Limb (tissue), 2 donors: Measurements from ENCODE around the gene ITGB5.

Experiments
- DNase-seq, 2 donors: peaks; one replicate each; pipeline ENCODE4 v3.0.0-alpha.2; 2016; ENCODE audit errors: extremely low spot score in 2 of 2

The ITGB5 gene

DNA sequence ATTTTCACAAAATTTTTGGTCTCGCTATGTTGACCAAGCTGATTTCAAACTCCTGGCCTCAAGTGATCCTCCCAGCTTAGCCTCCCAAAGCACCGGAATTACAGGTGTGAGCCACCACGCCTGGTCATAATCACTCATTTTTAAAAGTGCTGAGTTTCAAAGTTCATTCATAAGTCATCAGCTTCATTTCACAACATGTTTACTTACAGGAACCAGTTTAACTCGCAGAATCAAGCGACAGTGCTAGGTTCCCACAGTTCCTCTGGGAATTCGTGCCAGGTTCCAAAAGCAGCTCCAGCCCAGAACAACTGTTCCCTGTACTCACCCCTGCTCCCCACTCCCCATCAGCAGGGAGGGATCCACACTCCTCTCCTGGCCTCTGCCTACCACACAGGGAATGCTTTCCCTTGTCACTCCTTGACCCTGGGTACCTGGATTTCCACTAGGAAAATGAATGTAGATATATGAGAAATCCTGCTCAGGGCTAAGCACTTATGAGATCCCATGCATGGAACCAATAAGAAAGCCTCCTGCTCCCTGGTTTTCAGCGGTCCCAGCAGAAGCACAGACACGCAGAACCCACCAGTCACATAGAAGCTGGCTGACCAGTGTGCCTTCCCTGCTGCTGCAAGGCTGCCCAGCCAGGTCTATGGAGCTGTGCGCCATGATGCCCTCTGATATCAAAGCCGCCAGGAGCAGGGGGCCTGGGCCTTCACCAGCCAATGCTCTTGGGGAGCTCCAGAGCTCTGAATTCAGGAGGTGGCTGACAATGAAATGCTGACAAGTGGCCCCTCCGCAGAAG lies 72.3 kb downstream of the ITGB5 start:
- DNase-seq: peak in 1 of 2 donors; percentile 18

GRCh38 chr3:124813541-124813940 lies 73.6 kb downstream of the ITGB5 start:
- no peak for DNase-seq

DNA sequence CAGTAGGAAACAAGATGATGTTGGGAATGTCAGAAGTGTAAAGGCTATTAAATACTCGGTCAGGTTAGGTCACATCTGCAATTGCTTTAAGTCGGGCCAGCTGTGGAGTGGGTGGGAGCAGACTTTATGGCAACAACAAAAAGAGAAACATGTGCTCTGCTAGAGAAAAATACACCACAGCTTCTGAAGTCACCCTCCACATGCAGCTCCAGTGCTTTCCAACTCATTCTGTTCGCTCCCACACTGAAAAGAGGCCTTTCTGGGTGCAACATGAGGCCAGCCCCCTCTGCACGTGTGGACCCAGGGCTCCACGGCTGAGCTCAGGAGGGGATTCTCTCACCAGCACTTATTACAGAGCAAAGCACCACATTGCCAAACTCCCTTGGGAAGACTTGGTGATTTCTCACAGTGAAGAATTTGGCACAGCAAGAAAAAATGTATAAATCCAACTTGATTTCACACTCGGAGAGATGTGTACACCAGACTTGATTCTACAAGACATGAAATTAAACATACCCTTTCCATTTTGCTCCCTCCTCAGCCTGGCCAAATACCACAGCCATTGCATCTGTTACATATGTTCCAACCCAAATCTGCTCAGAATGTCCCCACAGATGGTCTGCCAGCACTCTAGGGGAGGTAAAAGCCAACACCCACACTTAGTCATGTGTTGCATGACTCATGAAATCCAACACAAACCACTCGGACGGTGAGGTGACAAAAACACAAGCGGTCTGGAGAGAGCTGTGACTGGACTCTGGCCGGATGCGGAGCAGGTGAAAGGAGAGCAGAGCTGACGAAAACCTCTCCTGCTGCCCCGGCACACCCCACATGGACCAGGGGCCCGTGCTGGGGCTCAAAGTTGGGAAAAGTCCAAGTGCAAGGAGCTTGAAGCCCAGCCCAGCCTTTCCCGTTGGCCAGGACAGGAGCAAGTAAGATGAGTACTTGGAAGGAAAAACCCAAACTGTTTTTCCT lies 74.6 kb downstream of the ITGB5 start:
- peak; percentile 80 to 86 for DNase-seq

- DNase-seq: no peak
Measured at GRCh38 chr3:124811436-124811835, 75.7 kb downstream of the ITGB5 start.

DNA sequence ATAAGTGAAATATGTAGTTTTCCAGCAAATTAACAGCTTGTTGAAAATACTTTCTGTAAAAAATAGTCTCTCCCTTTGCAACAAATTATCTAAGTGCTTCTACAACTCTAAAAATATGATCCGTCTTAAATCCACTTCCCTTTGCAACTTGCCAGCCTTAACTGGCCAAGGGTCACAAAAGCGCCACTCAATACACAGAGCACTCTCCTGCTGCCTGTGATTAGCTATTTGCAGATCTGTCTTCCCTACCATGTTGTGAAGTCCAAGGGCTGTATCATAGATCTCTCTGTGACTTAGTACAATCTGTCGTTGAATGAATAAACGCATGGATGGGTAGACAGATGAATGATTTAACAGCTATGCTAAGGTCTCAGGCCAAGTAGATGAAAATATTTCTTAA lies 76.2 kb downstream of the ITGB5 start:
- no peak for DNase-seq

- DNase-seq: no peak
Measured at GRCh38 chr3:124809039-124809438, 78.1 kb downstream of the ITGB5 start.

DNA sequence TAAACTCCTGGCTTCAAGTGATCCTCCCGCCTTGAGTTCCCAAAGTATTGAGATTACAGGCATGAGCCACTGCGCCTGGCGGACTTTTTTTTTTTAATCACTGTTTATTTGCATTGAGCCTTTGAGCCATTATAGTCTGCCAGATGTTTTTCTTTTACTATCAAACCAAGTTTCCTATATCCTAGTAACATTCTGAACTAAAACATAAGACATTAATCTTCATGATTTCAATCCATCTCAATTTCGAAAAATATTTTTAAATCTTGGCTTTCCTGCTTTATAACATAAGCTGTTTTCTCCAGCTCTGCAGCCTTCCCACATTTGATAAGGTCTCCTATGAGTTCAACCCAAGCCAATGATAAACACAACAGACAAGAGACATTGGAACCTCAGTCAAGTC lies 81.5 kb downstream of the ITGB5 start:
- no peak for DNase-seq

DNA sequence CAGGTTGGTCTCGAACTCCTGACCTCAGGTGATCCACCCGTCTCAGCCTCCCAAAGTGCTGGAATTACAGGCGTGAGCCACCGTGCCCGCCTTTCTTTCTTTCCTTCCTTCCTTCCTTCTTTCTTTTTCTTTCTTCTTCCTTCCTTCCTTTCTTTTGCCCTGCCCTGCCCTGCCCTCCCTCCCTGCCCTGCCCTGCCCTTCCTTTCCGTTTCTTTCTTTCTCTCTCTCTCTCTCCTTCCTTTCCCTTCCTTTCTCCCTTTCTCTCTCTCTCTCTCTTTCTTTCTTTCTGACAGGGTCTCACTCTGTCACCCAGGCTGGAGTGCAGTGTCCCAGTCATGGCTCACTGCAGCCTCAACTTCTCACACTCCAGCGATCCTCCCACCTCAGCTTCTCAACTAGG lies 82.3 kb downstream of the ITGB5 start:
- DNase-seq: no peak

DNA sequence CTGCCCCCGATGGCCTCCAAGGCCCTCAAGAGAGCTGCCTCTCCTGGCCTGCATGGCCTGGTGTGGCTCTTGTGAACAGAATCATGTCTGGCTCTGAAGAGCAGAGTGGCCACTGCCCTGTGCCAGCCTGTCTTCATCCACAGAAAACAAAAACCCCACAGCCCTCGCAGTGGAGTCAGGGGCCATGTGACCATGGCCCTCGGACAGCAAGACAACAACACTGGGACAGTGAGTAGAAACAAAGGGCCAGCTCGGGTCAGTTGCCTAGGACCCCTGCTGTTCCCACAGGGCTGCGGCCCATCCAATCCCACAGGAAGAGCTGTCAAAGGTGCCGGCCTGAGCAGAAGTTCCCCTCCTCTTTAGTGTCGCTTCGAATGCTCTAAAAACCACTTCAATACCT lies 84.5 kb downstream of the ITGB5 start:
- no peak for DNase-seq

GRCh38 chr3:124802061-124802698 lies 85.0 kb downstream of the ITGB5 start:
- no peak for DNase-seq

- peak in 1 of 2 donors; percentile 72 for DNase-seq
Measured at GRCh38 chr3:124800511-124801258, 86.5 kb downstream of the ITGB5 start.

GRCh38 chr3:124800076-124800475 lies 87.1 kb downstream of the ITGB5 start:
- DNase-seq: no peak

- DNase-seq: no peak
Measured at GRCh38 chr3:124799676-124800075, 87.5 kb downstream of the ITGB5 start.

- no peak for DNase-seq
Measured at GRCh38 chr3:124797426-124797945, 89.7 kb downstream of the ITGB5 start.

GRCh38 chr3:124796477-124796876 lies 90.7 kb downstream of the ITGB5 start:
- DNase-seq: no peak

GRCh38 chr3:124793054-124793739 lies 94.0 kb downstream of the ITGB5 start:
- DNase-seq: no peak

GRCh38 chr3:124792341-124793040 lies 94.7 kb downstream of the ITGB5 start:
- no peak for DNase-seq

GRCh38 chr3:124791639-124792151 lies 95.5 kb downstream of the ITGB5 start:
- DNase-seq: peak in 1 of 2 donors; percentile 33

- no peak for DNase-seq
Measured at GRCh38 chr3:124791142-124791541, 96.0 kb downstream of the ITGB5 start.
